ENCODE measurements around the gene PARPBP.
"Not testable (repeated sequence)": the region's sequence is repeated elsewhere in the genome, so short reads cannot be mapped to it uniquely, and the experiment has no call there.

The PARPBP gene, protein sequence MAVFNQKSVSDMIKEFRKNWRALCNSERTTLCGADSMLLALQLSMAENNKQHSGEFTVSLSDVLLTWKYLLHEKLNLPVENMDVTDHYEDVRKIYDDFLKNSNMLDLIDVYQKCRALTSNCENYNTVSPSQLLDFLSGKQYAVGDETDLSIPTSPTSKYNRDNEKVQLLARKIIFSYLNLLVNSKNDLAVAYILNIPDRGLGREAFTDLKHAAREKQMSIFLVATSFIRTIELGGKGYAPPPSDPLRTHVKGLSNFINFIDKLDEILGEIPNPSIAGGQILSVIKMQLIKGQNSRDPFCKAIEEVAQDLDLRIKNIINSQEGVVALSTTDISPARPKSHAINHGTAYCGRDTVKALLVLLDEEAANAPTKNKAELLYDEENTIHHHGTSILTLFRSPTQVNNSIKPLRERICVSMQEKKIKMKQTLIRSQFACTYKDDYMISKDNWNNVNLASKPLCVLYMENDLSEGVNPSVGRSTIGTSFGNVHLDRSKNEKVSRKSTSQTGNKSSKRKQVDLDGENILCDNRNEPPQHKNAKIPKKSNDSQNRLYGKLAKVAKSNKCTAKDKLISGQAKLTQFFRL

DNA sequence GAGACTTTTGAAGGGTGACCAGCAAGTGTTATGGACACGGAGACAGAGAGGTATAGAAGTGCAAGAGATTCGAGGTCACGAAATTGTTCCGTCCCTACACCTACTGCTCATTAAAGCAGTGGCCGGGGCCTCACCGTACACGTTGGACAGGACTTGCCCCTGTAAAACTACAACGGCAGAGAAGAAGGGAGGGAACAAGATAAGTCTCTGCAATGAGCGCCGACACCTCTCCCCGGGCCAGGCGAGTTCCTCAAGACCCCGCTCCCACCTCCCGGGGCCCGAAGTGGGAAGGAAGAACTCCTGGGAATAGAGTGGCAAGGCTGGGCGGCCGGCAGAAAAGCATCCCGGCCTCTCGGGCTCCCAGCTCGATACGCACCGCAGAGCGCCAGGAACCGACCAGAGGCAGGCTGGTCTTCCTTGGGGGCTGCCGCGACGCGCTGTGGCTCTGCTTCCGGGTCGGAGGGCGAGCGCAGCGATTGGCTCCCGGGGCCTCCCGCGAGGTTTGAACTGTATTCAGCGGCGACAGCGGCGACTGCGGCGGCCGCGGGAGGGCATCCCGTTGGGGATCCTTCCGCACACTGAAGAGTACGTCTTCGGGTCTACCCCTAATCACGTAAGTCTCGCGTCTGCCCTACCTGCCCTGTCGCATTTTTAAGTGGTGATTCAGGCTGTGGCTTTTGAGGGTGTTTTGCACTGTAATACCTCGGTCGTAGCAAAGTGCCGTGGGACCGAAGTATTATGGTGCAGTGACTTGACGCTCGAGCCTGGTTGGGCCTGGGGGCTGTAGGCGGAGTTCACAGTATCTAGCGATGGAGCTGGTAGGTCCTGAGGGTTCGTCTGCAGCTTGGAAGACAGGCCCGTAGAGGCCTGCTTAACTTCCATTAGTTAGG is at the start of gene PARPBP, which contains the start of gene NUP37:
Gene PARPBP, plus strand, starts transcription at position 510 of the 890 bp plus-strand sequence. CDS start 3,706 bp downstream, outside the sequence.
Gene NUP37, minus strand, starts transcription at position 441 of the 890 bp plus-strand sequence. CDS start 1,596 bp downstream, outside the sequence.
- peak; percentile 86 to 93 for DNase-seq

DNA sequence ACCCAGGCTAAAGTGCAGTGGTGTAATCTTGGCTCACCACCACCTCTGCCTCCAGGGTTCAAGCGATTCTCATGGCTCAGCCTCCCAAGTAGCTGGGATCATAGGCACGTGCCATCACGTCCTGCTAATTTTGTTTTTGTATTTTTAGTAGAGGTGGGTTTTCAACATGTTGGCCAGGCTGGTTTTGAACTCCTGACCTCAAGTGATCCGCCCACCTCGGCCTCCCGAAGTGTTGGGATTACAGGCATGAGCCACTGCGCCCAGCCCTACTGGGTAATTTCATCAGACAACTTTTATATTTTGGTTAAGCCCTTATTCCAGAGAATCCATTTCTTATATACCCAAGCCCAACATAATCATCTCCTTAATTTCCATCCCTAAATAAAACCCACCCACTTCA is 47.9 kb upstream of the PARPBP start:
- not testable (repeated sequence) for DNase-seq

DNA sequence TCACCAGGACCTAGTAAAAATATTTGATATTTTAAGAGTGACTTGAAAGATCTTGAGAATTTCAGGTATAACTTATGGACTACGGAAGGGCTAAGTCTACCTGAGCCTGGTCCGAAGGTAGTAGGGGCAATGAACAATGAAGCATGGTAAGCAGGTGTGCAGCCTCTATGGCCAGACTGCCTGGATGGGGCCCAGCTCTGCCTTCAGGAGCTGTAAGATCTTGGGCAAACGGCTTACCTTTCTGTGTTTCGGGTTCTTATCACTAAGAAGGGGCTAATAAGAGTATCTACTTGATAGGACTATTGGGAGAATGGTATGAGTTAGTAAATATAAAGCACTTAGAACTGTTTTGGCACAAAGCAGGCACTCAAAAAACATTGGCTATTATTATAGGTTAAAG is 39.1 kb upstream of the PARPBP start:
- no peak for DNase-seq

DNA sequence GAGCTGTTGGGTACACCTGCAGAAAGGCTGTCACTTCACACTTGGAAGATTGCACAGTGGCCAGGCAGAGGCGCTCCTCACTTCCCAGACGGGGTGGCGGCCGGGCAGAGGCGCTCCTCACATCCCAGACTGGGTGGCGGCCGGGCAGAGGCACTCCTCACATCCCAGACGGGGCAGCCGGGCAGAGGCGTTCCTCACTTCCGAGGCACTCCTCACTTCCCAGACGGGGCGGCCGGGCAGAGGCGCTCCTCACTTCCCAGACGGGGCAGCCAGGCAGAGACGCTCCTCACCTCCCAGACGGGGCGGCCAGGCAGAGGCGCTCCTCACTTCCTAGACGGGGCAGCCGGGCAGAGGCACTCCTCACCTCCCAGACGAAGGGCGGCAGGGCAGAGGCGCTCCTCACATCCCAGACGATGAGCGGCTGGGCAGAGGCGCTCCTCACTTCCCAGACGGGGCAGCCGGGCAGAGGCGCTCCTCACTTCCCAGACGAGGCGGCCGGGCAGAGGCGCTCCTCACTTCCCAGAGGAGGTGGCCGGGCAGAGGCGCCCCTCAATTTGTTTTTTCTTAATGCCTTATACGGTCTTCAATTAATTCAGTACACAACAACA is 30.7 kb upstream of the PARPBP start:
- DNase-seq = not testable (repeated sequence)

DNA sequence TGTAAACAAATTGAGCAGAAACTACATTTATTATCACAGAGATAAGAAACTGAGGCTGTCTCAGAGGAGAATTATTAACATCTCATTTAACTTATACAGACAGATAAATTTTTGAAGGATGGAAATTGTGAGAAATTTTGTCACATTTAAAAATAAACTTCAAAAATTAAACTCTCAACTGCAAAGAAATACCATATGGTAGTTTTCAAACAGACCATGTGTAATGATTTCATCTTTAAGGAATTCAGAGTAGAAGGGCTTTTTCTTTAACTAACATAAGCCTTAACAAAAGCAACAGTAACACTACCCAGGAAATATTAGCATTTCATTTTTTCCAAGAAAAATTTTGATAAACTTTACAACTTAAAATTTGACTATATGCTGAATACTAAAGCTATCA is 26.7 kb upstream of the PARPBP start:
- no peak for DNase-seq

DNA sequence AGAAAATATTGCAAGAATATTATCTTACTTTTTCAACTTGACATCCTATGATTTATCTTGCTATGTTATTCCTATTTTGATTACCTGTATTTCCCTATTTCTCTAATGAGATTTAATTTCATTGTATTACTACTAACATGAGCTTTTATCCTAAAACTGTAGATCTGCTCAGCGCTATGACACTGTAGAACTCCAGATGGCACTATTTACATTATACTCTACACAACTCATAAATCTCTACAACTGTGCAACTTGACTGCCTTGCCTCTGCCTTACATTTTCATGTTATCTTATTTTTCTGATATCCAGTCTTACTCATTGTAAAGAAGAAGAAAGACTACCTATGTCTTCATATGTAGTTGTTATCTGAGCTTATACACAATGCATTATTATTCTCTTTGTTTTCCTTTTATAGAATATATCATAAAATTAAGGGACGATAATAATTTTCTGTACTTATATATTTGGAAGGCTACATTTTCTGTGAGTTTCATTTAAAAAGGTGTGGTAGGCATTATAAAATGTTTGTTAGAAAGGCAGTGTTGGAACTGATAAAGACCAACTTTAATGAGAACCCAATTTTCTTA is 24.2 kb upstream of the PARPBP start:
- DNase-seq = peak; percentile 11 to 24

DNA sequence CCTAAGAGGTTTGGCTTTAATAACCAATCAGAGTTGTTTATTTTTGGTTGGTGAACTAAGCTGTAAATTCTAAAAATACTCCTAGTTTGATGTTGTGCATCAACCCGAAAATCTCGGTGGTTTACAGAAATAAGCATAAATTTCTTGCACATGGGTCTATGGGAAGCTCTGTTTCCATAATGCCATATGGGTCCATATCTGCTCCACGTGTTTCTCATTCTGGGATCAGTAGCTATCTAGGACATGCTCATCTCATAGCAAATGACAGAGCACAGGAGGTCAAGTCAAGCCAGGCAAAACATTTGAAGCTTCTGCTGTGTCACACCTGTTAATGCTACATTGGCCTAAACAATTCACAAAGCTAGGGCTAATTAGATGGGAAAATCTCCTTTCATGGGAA is 23.1 kb upstream of the PARPBP start:
- peak; percentile 5 to 43 for DNase-seq

DNA sequence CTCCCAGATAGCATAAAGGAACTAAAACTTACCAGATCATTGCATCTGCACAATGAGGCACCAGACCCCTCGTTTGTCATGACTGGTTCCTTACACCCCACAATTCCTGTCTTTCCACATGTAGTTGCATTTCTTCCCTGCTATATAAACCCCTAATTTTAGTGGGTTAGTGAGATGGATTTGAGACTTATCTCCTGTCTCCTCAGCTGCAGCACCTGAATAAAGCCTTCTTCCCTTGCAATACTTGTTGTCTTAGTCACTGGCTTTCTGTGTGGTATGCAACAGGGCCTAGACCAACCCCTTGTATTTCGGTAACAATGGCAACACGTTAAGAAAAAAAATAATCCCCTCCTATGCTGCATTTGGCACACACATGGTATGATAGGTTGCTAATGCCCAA is 13.1 kb upstream of the PARPBP start:
- no peak for DNase-seq

DNA sequence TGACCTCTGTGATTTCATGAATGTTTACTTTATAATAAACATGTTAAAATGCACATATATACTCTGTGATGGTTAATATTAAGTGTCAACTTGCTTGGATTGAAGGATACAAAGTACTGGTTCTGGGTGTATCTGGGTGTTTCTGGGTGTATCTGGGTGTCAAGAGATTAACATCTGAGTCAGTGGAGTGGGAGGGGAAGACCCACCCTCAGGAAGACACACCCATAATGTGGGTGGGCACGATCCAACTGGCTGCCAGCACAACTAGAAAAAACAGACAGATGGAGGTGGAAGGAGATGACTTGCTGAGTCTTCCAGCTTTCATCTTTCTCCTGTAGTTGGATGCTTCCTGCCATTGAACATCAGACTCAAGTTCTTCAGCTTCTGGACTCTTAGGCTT is 12.0 kb upstream of the PARPBP start:
- DNase-seq = no peak

DNA sequence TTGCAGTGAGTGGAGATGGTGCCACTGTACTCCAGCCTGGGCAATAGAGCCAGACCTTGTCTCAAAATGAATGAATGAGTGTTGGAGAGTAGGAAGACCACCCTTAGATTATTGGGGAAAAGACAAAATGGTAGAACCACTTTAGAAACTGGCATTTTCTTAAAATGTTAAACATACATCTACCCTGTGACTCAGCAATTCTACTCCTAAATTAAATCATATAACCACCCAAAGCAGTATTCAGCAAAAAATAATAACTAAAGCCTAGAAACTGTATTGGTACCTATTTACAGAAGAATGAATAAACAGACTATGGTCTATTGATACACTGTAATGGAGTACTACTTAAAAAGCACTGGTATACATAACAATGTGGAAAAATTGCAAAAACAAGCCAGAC is 9.2 kb upstream of the PARPBP start:
- DNase-seq = no peak

DNA sequence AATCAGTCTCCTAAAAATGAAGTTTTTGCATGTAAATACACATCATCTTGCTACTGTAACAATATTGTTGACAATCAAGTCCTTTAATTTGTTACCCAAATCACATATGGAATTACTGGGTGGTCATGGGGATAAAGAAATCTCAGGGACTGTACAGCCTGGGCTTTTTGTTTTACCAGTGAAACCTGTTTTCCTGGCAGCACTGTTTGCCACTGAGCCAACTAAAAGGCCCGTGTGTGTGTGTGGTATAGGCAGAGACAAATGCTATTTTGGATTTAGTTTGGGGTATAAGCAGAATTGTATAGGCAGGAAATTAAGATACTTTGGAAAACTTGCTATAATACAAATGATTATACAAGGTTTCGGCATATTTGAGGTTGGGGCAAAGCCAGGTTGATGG is 5.8 kb upstream of the PARPBP start:
- no peak for DNase-seq

DNA sequence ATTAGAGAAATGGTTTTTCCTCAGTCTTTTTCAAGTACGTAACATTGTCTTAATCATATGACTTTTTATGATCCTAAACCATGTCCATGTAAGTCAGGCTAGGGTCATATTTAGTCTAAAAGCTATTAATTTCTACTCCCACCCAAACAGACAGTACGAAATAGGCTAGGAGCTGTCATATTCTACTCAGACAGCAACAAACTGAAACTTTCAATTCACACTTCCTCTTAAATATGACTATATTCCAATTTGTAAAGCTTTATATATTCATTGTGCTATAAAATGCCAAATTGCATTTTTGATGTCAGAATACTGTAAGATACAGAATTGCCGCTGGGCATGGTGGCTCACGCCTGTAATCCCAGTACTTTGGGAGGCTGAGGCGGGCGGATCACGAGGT is 3.6 kb upstream of the PARPBP start:
- DNase-seq = no peak

DNA sequence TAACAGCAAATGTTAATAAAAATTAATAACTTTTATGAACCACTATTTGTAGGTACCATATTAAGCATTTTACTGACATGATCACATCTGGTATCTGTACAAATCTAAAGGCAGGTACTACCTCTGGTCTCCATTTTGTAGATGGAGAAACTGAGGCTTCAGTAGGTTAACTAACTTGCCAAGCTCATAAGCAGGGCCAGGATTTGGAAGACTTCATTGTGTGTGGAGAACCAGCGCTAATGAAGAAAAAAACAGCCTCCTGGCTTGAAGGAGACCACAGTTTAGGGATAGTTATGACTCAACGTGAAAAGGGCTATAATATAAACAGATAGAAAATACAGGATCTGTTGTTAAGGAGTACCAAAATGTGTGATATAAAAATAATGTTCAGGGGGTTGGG is 1.1 kb upstream of the PARPBP start:
- DNase-seq = no peak

DNA sequence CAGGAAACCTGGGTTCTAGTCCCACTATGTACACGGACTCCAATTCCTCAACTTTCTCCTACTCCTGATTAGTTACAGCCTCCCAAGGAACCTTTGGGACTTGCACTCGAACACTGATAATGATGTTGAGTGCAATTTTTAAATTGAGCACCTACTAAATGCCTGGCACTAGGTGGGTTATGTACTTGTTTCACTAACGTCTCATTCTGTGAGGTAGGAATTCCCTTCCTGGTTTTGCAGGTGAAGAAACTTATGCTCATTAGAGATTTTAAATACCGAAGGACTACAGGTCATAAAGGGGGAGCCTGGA is 536 bp downstream of the PARPBP start:
- DNase-seq = no peak

DNA sequence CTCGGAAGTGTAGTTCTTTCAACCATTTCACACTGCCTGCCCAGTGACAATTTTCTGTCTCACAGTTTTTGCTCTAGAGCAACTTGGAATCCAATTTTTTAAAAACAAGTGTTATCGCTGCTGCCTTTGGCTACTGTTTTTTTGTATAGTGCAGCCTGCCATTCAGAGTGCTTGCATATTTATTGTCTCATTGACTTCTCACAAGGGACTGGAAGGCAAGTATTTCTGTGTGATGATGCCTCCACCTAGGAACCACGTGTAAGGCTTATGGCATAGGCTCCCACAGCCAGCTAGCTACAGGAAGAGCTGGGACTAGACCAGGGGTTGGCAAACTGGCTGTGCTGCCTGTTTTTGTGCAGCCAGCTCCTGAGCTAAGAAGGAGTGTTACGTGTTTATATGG is 903 bp downstream of the PARPBP start:
- peak; percentile 14 to 27 for DNase-seq

DNA sequence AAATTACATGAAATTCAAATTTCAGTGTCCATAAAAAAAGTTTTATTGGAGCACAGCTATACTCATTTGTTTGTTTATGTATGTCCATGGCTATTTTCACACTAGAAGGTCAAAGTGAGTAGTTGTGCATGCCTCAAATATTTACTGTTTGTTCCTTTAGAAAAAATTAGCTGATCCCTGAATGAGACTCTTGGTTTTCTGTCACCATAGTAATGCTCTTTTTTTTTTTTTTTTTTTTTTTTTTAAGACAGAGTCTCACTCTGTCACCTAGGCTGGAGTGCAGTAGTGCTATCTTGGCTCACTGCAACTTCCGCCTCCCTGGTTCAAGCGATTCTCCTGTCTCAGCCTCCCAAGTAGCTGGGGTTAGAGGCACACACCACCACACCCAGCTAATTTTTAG is 1.3 kb downstream of the PARPBP start:
- DNase-seq = not testable (repeated sequence)

DNA sequence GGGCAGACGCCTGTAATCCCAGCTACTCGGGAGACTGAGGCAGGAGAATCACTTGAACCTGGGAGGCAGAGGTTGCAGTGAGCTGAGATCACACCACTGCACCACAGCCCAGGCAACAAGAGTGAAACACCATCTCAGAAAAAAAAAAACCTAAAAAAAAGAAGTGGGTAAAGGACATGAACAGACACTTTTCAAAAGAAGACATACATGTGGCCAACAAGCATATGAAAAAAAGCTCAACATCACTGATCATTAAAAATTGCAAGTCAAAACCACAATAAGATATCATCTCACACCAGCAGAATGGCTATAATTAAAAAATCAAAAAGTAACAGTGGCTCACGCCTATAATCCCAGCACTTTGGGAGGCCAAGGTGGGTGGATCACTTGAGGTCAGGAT is 10.7 kb downstream of the PARPBP start:
- DNase-seq = not testable (repeated sequence)

DNA sequence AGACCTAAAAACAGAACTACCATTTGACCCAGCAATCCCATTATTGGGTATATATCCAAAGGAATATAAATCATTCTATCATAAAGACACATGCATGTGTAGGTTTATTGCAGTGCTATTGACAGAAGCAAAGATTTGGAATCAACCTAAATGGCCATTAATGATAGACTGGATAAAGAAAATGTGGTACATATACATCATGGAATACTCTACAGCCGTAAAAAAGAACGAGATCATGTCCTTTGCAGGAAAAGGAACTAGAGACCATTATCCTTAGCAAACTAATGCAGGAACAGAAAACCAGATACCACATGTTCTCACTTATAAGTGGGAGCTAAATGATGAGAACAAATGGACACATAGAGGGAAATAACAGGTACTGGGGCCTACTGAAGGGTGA is 11.5 kb downstream of the PARPBP start:
- not testable (repeated sequence) for DNase-seq

DNA sequence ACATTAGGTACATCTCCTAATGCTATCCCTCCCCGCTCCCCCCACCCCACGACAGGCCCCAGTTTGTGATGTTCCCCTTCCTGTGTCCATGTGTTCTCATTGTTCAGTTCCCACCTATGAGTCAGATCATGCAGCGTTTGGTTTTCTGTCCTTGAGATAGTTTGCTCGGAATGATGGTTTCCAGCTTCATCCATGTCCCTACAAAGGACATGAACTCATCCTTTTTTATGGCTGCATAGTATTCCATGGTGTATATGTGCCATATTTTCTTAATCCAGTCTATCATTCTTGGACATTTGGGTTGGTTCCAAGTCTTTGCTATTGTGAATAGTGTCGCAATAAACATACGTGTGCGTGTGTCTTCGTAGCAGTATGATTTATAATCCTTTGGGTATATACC is 17.6 kb downstream of the PARPBP start:
- not testable (repeated sequence) for DNase-seq

DNA sequence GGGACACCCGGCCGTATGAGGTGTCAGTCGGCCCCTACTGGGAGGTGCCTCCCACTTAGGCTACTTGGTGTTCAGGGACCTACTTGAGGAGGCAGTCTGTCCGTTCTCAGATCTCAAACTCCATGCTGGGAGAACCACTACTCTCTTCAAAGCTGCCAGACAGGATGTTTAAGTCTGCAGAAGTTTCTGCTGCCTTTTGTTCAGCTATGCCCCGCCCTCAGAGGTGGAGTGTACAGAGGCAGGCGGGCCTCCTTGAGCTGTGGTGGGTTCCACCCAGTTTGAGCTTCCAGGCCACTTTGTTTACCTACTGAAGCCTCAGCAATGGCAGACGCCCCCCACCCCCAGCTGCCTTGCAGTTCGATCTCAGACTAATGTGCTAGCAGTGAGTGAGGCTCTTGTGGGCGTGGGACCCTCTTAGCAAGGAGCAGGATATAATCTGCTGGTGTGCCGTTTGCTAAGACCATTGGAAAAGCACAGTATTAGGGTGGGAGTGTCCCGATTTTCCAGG is 22.9 kb downstream of the PARPBP start:
- DNase-seq = not testable (repeated sequence)

DNA sequence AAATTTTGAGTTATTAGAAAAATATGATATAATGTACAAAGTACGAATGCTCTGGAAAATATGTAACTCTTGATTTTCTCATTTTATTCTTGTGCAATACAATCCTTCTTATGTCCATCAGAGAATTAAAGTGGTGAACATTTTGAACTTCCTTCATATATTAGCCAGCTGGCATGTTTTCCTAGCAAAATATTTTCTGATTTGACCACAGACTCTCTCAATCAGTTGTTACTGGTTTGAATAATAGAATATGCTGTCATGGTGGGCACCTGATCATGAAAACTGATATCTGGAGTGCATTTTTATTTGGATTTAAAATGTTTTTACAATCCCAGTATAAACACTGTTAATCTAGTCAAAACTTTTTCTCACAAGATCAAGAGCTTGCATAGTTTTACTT is 24.2 kb downstream of the PARPBP start:
- no peak for DNase-seq

DNA sequence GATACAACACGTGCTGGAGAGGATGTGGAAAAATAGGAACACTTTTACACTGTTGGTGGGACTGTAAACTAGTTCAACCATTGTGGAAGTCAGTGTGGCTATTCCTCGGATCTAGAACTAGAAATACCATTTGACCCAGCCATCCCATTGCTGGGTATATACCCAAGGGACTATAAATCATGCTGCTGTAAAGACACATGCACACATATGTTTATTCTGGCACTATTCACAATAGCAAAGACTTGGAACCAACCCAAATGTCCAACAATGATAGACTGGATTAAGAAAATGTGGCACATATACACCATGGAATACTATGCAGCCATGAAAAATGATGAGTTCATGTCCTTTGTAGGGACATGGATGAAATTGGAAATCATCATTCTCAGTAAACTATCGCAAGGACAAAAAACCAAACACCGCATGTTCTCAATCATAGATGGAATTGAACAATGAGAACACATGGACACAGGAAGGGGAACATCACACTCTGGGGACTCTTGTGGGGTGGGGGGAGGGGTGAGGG is 27.1 kb downstream of the PARPBP start:
- not testable (repeated sequence) for DNase-seq

Data from NCI-H2081 (cell line).